K562 (cell line): Measurements from ENCODE around the gene NPR3. TPM values are rescaled to one million over a fixed set of nuclear protein-coding genes. Genes with fewer than 3 reads are reported as not detected.

Experiments used
- ATAC-seq: fragments of 200-7000 bp; cut with Tn5 transposase; 3 replicates; pipeline ENCODE4 v1.9.1; 2020; ENCODE audit warnings: moderate library complexity
- BruUV-seq: library from RNA; stranded (reverse); fragments of 400-500 nt; replicated peaks from 2 replicates; lab custom pipeline; 2021; lab: Mats Ljungman, UMichigan
- CTCF ChIA-PET: fragments of 300-600 bp; formaldehyde crosslinking; extraction: SDS; loops from one replicate; lab custom pipeline; 2021; ENCODE audit warnings: low intra/inter-chr PET ratio; lab: Yijun Ruan, JAX
- POLR2A ChIA-PET: fragments of 300-600, 350-650 bp; sonication (Branson Sonifier 250); formaldehyde crosslinking; extraction: SDS; loops from one replicate; lab custom pipeline; 2021; ENCODE audit warnings: antibody characterized with exemption, inconsistent platforms; lab: Yijun Ruan, JAX
- DNase-seq, 4 experiments: peaks; one replicate each; pipeline versions ENCODE4 v3.0.0 to v3.0.0-alpha.2; 2011 to 2018; ENCODE audit warnings: low spot score in 3 of 4, mixed read lengths in 3 of 4; ENCODE audit errors: extremely low read depth in 1 of 4
- FAIRE-seq: peaks from 2 replicates; lab custom pipeline; 2011; peaks lifted over from hg19 to GRCh38; lab: Jason Lieb, UNC
- H2AFZ ChIP-seq: 2 replicates; pipeline ENCODE4 v1.6.0; 2011; ENCODE audit warnings: low read depth, low read length, control low read depth, inconsistent platforms
- H3K27ac ChIP-seq: fragments of 200-600 bp; 3 replicates; pipeline ENCODE4 v1.8.0; 2011; ENCODE audit warnings: low read depth, mild to moderate bottlenecking, control low read depth, inconsistent platforms, low read length, moderate library complexity, mixed read lengths; ENCODE audit errors: extremely low read depth
- H3K27me3 ChIP-seq, 2 experiments: fragments of 300-600 bp in 1 of 2; 2 replicates in 1 of 2; 3 replicates in 1 of 2; pipeline versions ENCODE4 v1.6.0 to v1.8.0; 2011; ENCODE audit warnings: inconsistent platforms in 2 of 2, low read length in 2 of 2, mild to moderate bottlenecking in 1 of 2, mixed read lengths in 1 of 2, moderate library complexity in 1 of 2; ENCODE audit not compliant: control insufficient read depth in 2 of 2, insufficient read depth in 2 of 2
- H3K36me3 ChIP-seq: fragments of 300-600 bp; 3 replicates; pipeline ENCODE4 v1.8.0; 2011; ENCODE audit warnings: mild to moderate bottlenecking, low read length, inconsistent platforms; ENCODE audit not compliant: control insufficient read depth, insufficient read depth
- H3K4me1 ChIP-seq, 2 experiments: fragments of 200-600 bp in 1 of 2; replicated peaks in 1 of 2; 2 replicates in 1 of 2; 3 replicates in 1 of 2; pipeline versions ENCODE4 v1.5.1 to v1.8.0; 2011; ENCODE audit warnings: inconsistent platforms in 2 of 2, low read length in 2 of 2, mild to moderate bottlenecking in 1 of 2, mixed read lengths in 1 of 2, moderate library complexity in 1 of 2; ENCODE audit not compliant: control insufficient read depth in 2 of 2, insufficient read depth in 2 of 2
- H3K4me2 ChIP-seq: 2 replicates; pipeline ENCODE4 v1.6.1; 2011; ENCODE audit warnings: low read length, control low read depth, inconsistent platforms, mixed read lengths; ENCODE audit not compliant: insufficient read depth
- H3K4me3 ChIP-seq: fragments of 200-600 bp; sonication (generic), shearing (Covaris generic); 2 replicates; pipeline ENCODE4 v1.5.1; 2016; ENCODE audit warnings: control low read depth, inconsistent platforms
- H3K79me2 ChIP-seq: fragments of 200-600 bp; 3 replicates; pipeline ENCODE4 v1.8.0; 2011; ENCODE audit warnings: low read length, inconsistent platforms; ENCODE audit not compliant: control insufficient read depth, insufficient read depth
- H3K9ac ChIP-seq, 2 experiments: 2 replicates each; pipeline versions ENCODE4 v1.6.0 to v1.6.1; 2011; ENCODE audit warnings: low read depth in 2 of 2, low read length in 2 of 2, control low read depth in 1 of 2, inconsistent platforms in 1 of 2, mild to moderate bottlenecking in 1 of 2, mixed read lengths in 1 of 2; ENCODE audit not compliant: insufficient read depth in 1 of 2
- H3K9me1 ChIP-seq: one replicate; pipeline ENCODE4 v1.6.0; 2011; ENCODE audit warnings: inconsistent platforms, mild to moderate bottlenecking, low read length, moderate library complexity; ENCODE audit not compliant: control insufficient read depth, insufficient read depth
- H3K9me3 ChIP-seq: replicated peaks from 2 replicates; pipeline ENCODE4 v1.5.1; 2011; ENCODE audit warnings: low read depth, low read length, inconsistent platforms; ENCODE audit not compliant: control insufficient read depth, insufficient read depth
- H4K20me1 ChIP-seq: replicated peaks from 2 replicates; pipeline ENCODE4 v1.6.1; 2011; ENCODE audit warnings: low read length, inconsistent platforms, mixed read lengths; ENCODE audit not compliant: control insufficient read depth, insufficient read depth
- SMARCC2 ChIP-seq: fragments of 450-650 bp; IDR thresholded peaks from 2 replicates; pipeline ENCODE4 v1.6.1; 2017; ENCODE audit warnings: antibody characterized with exemption, moderate library complexity, mild to moderate bottlenecking, low read depth
- WGBS: fragments of 100-300 bp; shearing (Covaris generic); methylation state at CpG from one replicate; pipeline ENCODE4 v1.1.6; 2016; ENCODE audit warnings: low coverage, mixed read lengths; ENCODE audit not compliant: insufficient coverage; ENCODE audit errors: missing lambda C conversion rate; 5-methylcytosine and 5-hydroxymethylcytosine counted together
- in situ Hi-C: fragments of 300-500 bp; cut with MboI; formaldehyde crosslinking; loops from 4 replicates; pipeline ENCODE4 v1.15.0; 2018; ENCODE audit warnings: inconsistent platforms, mixed read lengths
- intact Hi-C: fragments of 100-400 bp; cut with micrococcal nuclease; formaldehyde crosslinking; loops from 2 replicates; pipeline ENCODE4 v1.14.2; 2022
- polyA plus RNA-seq, 8 experiments: library from polyadenylated mRNA; depleted of rRNA in 4 of 8; stranded (reverse) in 5 of 8; unstranded in 3 of 8; fragments of >200 nt; fragmentation: Nextera tagmentation in 2 of 8; fragmentation: Illumina TruSeq in 1 of 8; extraction: Ambion mirVana in 2 of 8; extraction: Trizol in 1 of 8; gene quantifications; 2 replicates each; pipeline versions ENCODE4 v1.2.1 to v1.2.3, GENCODE V29; 2011 to 2014; ENCODE audit warnings: inconsistent platforms in 1 of 8, missing spikeins in 1 of 8
- total RNA-seq, 7 experiments: library from RNA; depleted of rRNA in 6 of 7; stranded (reverse); fragments of >200 nt in 6 of 7; fragmentation: Illumina TruSeq in 2 of 7; extraction: Trizol in 2 of 7; gene quantifications; 2 replicates each; pipeline versions ENCODE4 v1.2.1 to v1.2.3, GENCODE V29; 2011 to 2021; ENCODE audit warnings: low replicate concordance in 1 of 7
- TF ChIP-seq, protein P1 (sequence below): fragments of 150-350 bp; IDR thresholded peaks from 2 replicates; pipeline ENCODE4 v1.6.1; 2014; ENCODE audit warnings: low read depth, mild to moderate bottlenecking, low read length, borderline replicate concordance
- TF ChIP-seq, protein P2 (sequence below): sonication (generic); formaldehyde crosslinking; IDR thresholded peaks from 2 replicates; pipeline ENCODE4 v1.4.0; 2020; ENCODE audit warnings: mild to moderate bottlenecking, missing genetic modification reagents

NPR3 gene
- total and polyA plus RNA-seq, 9 of the 15 experiments (the other 6 are each of a cell fraction or from before 2014, with no cell fraction given), result 0.01 to 0.11 (median 0.04) TPM; not detected in 2

DNA sequence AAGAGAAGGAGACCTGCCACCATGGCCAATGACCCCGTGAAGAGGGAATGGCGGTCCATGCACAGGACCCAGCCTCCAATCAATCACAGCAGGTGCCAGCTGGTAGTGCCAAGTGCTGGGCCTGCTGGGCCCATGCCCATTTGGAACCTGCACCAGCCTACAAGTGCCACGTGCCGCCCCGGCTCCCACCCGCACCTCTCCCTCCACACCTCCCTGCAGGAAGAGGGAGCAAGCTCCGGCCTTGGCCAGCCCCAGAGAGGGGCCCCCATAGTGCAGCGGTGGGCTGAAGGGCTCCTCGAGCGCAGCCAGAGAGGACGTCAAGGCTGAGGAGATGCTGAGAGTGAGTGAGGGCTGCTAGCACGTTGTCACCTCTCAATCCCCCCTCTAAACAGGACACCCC, 37.8 kb upstream of the NPR3 start:
- H3K9ac ChIP-seq, result no peak overlapping the region
- FAIRE-seq (no peak), DNase-seq (no peak), ATAC-seq (no peak)
- in situ Hi-C loops, result no loop called here
- H4K20me1 ChIP-seq, result no peaks in the 10 kb centered on the region
- no peaks in the 10 kb centered on the region for H3K9me3 ChIP-seq
- H3K36me3 ChIP-seq, result no peaks in the 10 kb centered on the region
- no peak overlapping the region for H3K4me2 ChIP-seq
- no peak overlapping the region for H2AFZ ChIP-seq
- 0% methylated on average over 7 of the region's 12 CpGs for WGBS
- CTCF ChIA-PET, result no interaction called here
- no peaks in the 10 kb centered on the region for H3K9me1 ChIP-seq
- no peak overlapping the region for H3K27ac ChIP-seq
- intact Hi-C loops, result no loop called here
- no peak overlapping the region for H3K4me3 ChIP-seq
- H3K79me2 ChIP-seq, result no peaks in the 10 kb centered on the region
- no peak for TF ChIP-seq SMARCC2
- TF ChIP-seq, protein P1, sequence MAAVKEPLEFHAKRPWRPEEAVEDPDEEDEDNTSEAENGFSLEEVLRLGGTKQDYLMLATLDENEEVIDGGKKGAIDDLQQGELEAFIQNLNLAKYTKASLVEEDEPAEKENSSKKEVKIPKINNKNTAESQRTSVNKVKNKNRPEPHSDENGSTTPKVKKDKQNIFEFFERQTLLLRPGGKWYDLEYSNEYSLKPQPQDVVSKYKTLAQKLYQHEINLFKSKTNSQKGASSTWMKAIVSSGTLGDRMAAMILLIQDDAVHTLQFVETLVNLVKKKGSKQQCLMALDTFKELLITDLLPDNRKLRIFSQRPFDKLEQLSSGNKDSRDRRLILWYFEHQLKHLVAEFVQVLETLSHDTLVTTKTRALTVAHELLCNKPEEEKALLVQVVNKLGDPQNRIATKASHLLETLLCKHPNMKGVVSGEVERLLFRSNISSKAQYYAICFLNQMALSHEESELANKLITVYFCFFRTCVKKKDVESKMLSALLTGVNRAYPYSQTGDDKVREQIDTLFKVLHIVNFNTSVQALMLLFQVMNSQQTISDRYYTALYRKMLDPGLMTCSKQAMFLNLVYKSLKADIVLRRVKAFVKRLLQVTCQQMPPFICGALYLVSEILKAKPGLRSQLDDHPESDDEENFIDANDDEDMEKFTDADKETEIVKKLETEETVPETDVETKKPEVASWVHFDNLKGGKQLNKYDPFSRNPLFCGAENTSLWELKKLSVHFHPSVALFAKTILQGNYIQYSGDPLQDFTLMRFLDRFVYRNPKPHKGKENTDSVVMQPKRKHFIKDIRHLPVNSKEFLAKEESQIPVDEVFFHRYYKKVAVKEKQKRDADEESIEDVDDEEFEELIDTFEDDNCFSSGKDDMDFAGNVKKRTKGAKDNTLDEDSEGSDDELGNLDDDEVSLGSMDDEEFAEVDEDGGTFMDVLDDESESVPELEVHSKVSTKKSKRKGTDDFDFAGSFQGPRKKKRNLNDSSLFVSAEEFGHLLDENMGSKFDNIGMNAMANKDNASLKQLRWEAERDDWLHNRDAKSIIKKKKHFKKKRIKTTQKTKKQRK, result no peak
- TF ChIP-seq, protein P2, sequence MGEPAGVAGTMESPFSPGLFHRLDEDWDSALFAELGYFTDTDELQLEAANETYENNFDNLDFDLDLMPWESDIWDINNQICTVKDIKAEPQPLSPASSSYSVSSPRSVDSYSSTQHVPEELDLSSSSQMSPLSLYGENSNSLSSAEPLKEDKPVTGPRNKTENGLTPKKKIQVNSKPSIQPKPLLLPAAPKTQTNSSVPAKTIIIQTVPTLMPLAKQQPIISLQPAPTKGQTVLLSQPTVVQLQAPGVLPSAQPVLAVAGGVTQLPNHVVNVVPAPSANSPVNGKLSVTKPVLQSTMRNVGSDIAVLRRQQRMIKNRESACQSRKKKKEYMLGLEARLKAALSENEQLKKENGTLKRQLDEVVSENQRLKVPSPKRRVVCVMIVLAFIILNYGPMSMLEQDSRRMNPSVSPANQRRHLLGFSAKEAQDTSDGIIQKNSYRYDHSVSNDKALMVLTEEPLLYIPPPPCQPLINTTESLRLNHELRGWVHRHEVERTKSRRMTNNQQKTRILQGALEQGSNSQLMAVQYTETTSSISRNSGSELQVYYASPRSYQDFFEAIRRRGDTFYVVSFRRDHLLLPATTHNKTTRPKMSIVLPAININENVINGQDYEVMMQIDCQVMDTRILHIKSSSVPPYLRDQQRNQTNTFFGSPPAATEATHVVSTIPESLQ (CRISPR knock-in tag), result no peak
- no peaks in the 10 kb centered on the region for H3K4me1 ChIP-seq
- POLR2A ChIA-PET, result no interaction called here
- no TSS peak for BruUV-seq
- H3K27me3 ChIP-seq, result no peaks in the 10 kb centered on the region
